ENCODE measurements around the gene HEPACAM. TPM values are rescaled to one million over a fixed set of nuclear protein-coding genes. Genes with fewer than 3 reads are reported as not detected.

The HEPACAM gene
- total RNA-seq, 1 experiment from 2014 or later, result 0.11 TPM

- BruUV-seq (replicated peaks), result no TSS peak
- Histone ChIP-seq H3K9me3 (ENCODE audit: low read length) (no peaks in the 10 kb centered on the region), H4K20me1 (ENCODE audit: low read length) (no peaks in the 10 kb centered on the region), H3K79me2 (ENCODE audit: low read length) (peaks cover 13% of the 10 kb centered on the region), H3K27me3 (ENCODE audit: low read length) (no peaks in the 10 kb centered on the region), H3F3A (ENCODE audit: low read length, unreplicated experiment) (no peaks in the 10 kb centered on the region), H3K9me2 (replicated peaks; ENCODE audit: low read length) (no peaks in the 10 kb centered on the region), H3K9ac (ENCODE audit: low read length) (peak overlapping the region; percentile 86), H3K4me1 (ENCODE audit: insufficient read depth, low read length) (peaks cover 24% of the 10 kb centered on the region), H3K4me3 (ENCODE audit: low read length) (peak overlapping the region; percentile 76), H3K36me3 (ENCODE audit: low read depth, low read length) (0 out of 2 replicates have a peak, but pooled peaks cover 3% of the 10 kb centered on the region), H3K4me2 (ENCODE audit: low read length) (peak overlapping the region; percentile 97), H3K27ac (ENCODE audit: low read length) (no peak overlapping the region), H2AFZ (ENCODE audit: low read length) (peak overlapping the region; percentile 92; the same call in 1 of the 2 replicates)
- no peak for DNase-seq
- CTCF ChIA-PET, result interaction anchor here (2.1 kb wide), 1 partner anchor 79 kb away, joined by 12 read pairs; no protein-coding TSS in a partner anchor
- TF ChIP-seq, protein P1, sequence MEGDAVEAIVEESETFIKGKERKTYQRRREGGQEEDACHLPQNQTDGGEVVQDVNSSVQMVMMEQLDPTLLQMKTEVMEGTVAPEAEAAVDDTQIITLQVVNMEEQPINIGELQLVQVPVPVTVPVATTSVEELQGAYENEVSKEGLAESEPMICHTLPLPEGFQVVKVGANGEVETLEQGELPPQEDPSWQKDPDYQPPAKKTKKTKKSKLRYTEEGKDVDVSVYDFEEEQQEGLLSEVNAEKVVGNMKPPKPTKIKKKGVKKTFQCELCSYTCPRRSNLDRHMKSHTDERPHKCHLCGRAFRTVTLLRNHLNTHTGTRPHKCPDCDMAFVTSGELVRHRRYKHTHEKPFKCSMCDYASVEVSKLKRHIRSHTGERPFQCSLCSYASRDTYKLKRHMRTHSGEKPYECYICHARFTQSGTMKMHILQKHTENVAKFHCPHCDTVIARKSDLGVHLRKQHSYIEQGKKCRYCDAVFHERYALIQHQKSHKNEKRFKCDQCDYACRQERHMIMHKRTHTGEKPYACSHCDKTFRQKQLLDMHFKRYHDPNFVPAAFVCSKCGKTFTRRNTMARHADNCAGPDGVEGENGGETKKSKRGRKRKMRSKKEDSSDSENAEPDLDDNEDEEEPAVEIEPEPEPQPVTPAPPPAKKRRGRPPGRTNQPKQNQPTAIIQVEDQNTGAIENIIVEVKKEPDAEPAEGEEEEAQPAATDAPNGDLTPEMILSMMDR (conservative IDR thresholded peaks at IDR 0.05; ENCODE audit: low read depth, low read length), result no peak
- TF ChIP-seq EZH2phosphoT487 (IDR thresholded peaks at IDR 0.05; ENCODE audit: borderline replicate concordance, low read length) (no peak), EZH2 (IDR thresholded peaks at IDR 0.05; ENCODE audit: low read length, unreplicated experiment) (no peak)
- intact Hi-C loops (cut with micrococcal nuclease), result no loop called here
- POLR2A ChIA-PET (ENCODE audit: unreplicated experiment), result no interaction called here
- no peak for ATAC-seq
These were observed 19.2 kb upstream of the HEPACAM start for GRCh38 chr11:124955035-124955434.

DNA sequence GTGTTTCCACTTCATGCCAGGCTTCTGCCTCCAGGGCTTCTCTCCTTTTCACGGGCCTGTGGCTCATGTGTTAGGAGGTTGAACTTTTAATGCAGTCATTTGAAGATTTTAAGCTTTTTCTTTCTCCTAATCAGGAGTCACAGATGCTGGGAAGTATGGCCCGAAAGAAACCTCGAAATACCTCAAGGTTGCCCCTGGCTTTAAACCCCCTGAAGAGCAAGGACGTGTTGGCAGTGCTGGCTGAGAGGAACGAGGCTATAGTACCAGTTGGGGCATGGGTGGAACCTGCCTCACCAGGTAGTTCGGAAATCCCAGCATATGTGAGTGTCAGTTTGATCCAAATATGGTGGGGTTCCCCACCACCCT is 18.7 kb upstream of the HEPACAM start:
- Histone ChIP-seq H3K27me3 (ENCODE audit: low read length) (no peaks in the 10 kb centered on the region), H3K9me3 (ENCODE audit: low read length) (no peaks in the 10 kb centered on the region), H3K79me2 (ENCODE audit: low read length) (peaks cover 13% of the 10 kb centered on the region), H3K4me3 (ENCODE audit: low read length) (peak overlapping the region; percentile 76), H3K4me2 (ENCODE audit: low read length) (peak overlapping the region; percentile 97), H3K9ac (ENCODE audit: low read length) (peak overlapping the region; percentile 86), H3K4me1 (ENCODE audit: insufficient read depth, low read length) (peaks cover 24% of the 10 kb centered on the region), H3K27ac (ENCODE audit: low read length) (peak overlapping the region; percentile 70), H3K36me3 (ENCODE audit: low read depth, low read length) (0 out of 2 replicates have a peak, but pooled peaks cover under 1% of the 10 kb centered on the region), H2AFZ (ENCODE audit: low read length) (peak overlapping the region; percentile 92), H3F3A (ENCODE audit: low read length, unreplicated experiment) (no peaks in the 10 kb centered on the region), H3K9me2 (replicated peaks; ENCODE audit: low read length) (no peaks in the 10 kb centered on the region), H4K20me1 (ENCODE audit: low read length) (no peaks in the 10 kb centered on the region)
- no peak for ATAC-seq
- BruUV-seq (replicated peaks), result no TSS peak
- ChIA-PET CTCF (interaction anchor here (1.3 to 2.1 kb wide), 2 partner anchors 56 to 78 kb away, joined by 8 to 12 read pairs; partner anchors contain the start of gene ROBO4), POLR2A (ENCODE audit: unreplicated experiment) (interaction anchor here (1.0 to 1.4 kb wide), 2 partner anchors 52 to 56 kb away, joined by 3 to 7 read pairs; no protein-coding TSS in a partner anchor)
- intact Hi-C loops (cut with micrococcal nuclease), result loop anchor here (1.0 to 5.0 kb wide), 3 partner anchors 54 to 332 kb away; partner anchors contain the start of gene TBRG1
- peak; percentile 12 for DNase-seq
- TF ChIP-seq, protein P1 (conservative IDR thresholded peaks at IDR 0.05; ENCODE audit: low read depth, low read length), result no peak
- TF ChIP-seq EZH2 (IDR thresholded peaks at IDR 0.05; ENCODE audit: low read length, unreplicated experiment) (no peak), EZH2phosphoT487 (IDR thresholded peaks at IDR 0.05; ENCODE audit: borderline replicate concordance, low read length) (no peak)

Measured in PC-3 (cell line).